Epidermal melanocyte (primary cell): Measurements from ENCODE around the gene PCGF3.

Experiments used
- DNase-seq: peaks from one replicate; pipeline ENCODE4 v3.0.0; 2011; ENCODE audit warnings: low spot score; ENCODE audit not compliant: insufficient read length

Gene PCGF3

GRCh38 chr4:705278-706082 lies at the start of gene PCGF3:
TSS of gene PCGF3 (plus strand) at chr4:705832. CDS start at chr4:733681, 27,849 bp downstream.
- peak; percentile 99 for DNase-seq

DNA sequence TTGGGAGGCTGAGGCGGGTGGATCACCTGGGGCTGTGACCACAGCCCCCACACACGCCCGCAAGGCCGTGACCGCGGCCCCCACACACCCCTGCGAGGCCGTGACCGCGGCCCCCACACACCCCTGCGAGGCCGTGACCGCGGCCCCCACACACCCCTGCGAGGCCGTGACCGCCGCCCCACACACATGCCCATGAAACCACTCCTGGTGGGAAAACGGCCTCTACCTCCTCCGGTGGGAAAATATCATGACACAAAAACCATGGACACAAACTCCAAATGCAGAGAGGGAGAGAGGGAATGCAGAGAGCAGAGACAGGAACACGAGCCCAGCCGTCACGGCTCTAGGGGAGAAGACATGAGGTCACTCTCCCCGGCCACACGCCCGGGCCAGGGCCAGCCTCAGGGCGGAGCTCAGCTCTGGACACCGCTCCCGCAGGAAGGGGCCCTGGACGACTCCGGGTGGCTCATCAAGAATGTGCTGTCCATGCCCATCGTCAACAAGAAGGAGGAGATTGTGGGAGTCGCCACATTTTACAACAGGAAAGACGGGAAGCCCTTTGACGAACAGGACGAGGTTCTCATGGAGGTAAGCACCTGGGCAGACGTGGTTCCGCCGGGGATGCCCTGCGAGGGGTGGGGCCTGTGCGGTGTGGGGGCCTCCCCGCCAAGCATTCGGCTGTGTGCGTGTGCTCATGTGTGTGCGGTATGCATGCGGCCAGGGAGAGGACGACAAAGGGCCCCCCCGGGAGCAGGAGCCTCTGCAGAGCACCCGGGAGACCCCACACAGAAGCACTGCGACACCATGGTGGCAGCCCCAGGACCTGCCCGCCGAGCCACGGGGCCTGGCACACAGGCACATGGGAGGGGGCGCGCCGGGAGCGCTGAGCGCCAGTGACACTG lies 48.9 kb upstream of the PCGF3 start:
- no peak for DNase-seq

GRCh38 chr4:657338-657833 lies 48.2 kb upstream of the PCGF3 start:
- DNase-seq = no peak

GRCh38 chr4:657834-658667 lies 47.6 kb upstream of the PCGF3 start:
- DNase-seq = no peak

DNA sequence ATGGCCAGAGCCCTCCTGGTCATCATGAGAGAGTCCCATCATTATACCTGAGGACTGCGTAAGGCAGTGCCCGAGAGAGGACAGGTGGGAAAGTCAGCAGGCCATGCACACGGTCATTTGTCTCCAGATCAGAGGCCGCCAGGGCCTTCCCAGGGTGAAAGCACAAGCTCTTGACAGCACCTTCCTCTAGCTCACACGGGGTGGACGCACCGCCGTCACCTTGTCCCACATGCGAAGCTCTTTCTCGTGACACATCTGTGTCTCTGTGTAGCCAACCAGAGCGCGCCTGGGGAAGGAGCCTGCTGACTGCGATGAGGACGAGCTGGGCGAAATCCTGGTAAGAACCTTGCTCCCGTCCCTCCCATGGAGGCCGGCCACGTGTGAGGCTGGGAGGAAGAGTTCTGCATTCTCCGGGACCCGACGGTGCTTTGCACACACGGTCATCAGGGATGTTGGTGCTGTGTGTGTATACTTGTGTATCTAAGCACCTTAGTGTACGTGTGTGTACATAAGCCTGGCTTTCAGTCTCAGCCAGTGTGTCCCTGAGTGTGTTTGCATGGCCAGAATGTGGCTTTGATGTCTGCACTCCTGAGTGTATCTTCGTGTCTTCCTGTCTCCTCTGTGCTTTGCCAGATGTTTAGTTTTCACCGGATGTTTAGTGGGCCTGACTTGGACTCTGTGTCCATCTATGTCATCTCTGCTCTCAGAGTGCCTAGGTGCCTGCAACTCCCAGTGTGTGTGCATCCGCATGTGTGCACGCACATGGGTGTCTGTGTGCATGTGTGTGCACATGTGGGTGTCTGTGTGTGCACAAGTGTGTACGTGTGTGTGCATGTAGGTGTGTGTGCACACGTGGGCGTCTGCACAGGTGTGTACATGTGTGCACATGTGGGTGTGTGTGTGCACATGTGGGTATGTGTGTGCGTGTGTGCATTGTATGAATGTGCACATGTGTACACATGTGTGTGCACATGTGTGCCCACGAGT lies 46.7 kb upstream of the PCGF3 start:
- no peak for DNase-seq

DNA sequence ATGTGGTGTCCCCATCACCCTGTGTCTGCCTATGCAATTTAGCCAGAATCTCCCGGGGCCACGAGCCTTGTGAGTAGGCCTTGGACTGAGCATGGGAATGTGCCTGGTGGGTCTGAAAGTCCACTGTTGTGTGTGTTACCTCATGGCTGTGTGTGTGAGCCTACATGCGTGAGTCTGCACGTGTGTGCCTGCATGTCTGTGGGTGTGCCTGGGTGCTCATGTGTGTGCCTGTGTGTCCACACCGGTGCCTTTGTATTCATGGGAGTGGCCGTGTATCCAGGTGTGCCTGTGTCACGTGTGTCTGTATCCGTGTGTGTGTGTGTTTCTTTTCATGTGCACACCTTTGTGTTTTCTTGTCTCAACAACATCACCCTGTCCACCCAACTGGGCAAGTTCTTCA lies 45.8 kb upstream of the PCGF3 start:
- no peak for DNase-seq

DNA sequence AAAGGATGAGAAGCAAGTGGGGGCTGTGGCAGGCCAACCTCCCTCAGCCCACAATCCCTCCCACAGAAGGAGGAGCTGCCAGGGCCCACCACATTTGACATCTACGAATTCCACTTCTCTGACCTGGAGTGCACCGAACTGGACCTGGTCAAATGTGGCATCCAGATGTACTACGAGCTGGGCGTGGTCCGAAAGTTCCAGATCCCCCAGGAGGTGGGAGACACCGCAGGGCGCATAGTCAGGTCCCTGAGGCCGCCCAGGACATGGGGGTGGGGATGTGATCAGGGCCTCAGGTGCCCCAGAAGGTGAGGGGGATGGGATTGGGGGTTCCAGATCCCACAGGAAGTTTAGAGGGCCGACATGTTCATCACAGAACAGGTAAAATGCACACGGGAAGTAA lies 45.2 kb upstream of the PCGF3 start:
- DNase-seq = no peak

GRCh38 chr4:661231-661630 lies 44.4 kb upstream of the PCGF3 start:
- DNase-seq = no peak

DNA sequence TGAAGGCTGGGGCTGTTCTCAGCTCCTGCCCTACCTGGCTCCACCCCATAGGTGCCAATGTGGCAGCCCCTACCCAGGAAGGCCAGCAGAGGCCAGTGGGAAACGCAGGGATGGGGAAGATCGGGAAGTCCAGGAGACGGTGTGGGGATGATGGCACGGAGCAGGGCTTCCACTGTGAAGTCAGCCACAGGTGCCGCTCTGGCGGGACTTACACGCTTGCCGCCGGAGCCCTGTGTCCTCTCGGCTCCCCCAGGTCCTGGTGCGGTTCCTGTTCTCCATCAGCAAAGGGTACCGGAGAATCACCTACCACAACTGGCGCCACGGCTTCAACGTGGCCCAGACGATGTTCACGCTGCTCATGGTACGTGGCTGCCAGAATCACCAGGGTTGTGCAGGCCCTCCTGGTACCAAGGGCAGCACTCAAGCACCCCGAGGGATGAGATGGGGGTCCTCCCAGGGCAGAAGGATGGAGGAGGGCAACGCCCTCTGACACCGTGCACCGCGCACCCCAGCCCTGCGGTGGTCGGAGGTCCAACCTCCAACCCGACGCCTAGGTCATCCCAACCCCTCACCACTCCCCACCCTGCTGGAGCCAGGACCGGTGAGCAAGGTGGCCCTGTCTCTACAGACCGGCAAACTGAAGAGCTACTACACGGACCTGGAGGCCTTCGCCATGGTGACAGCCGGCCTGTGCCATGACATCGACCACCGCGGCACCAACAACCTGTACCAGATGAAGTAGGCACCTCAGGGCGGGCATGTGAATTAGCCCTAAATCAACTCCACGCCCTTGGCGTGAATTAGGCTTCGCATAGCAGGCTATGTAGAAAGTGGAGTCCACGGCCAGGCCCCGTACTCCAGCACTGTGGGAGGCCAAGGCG lies 43.5 kb upstream of the PCGF3 start:
- DNase-seq = no peak

- no peak for DNase-seq
These were observed 42.6 kb upstream of the PCGF3 start for GRCh38 chr4:663046-663437.

DNA sequence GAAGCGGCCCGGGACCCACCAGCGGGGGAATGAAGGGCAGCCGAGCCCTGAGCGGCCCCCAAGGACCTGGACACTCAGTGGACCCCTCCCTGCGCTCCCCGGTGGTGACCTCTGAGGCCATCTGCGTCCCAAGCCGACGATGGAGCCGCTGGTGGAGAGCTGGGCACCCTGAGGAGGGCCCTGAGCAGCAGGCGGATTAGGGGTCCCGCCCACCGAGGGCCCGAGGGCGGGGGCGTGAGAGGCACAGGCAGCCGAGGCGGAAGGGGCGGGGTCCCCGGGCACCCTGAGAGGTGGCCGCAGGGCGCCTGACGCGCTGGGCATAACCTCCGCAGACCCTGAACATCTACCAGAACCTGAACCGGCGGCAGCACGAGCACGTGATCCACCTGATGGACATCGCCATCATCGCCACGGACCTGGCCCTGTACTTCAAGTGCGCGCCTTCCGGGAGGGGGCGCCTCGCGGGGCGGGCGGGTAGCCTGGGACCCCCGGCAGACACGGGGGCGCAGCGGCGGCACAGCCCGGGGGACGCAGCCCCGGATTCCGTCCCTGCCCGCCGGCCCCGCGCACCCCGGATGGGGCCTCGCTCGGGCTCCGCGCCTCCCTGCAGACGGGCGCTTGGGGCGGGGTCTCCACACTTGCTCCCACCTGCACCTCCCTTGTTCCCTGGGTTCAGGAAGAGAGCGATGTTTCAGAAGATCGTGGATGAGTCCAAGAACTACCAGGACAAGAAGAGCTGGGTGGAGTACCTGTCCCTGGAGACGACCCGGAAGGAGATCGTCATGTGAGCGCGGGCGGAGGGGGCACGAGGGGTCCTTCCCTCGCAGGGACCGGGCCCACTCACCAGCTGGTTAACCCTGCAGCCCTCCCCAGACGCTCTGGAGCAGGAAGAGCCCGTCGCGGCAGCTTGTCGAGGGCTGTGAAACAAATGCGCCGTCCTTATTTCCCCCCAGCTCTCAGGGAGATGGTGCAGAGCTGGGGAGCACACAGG lies 41.9 kb upstream of the PCGF3 start:
- DNase-seq = no peak

DNA sequence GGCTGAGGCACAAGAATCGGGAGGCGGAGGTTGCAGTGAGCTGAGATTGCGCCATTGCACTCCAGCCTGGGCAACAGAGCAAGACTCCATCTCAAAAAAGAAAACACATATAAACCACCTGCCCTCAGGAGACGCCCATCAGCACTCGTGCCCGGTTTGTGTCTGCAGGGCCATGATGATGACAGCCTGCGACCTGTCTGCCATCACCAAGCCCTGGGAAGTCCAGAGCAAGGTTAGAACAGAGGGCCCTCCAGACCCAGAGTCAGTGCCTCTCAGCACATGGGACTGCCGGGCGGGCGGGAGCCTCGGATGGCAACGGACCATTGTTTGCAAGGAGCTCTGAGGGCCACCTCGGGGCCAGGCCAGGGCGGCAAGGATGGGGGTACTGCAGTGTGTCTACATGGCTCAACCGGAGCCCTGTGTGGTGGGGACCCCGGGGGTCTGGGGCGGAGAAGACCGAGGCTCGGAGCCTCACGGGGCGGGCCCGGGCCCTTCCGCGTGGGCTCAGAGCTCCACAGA lies 40.9 kb upstream of the PCGF3 start:
- no peak for DNase-seq

DNA sequence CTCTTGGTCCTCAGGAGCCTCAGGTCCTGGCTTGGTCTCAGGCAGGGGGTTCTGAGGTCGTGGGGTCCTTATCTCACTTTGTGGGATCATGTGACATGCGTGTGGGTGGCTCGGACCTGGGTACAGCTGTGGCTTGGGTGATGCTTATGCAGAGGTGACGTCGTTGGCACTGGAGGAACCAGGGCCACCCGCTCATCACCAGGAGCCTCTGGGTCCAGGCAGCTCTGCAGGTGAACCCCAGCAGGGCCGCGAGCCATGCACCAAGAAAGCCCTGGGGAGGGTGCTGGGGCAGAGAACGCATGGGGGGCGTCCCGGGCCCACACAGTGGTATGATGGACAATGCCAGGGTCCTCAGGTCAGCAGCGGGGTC lies 40.3 kb upstream of the PCGF3 start:
- DNase-seq = no peak

DNA sequence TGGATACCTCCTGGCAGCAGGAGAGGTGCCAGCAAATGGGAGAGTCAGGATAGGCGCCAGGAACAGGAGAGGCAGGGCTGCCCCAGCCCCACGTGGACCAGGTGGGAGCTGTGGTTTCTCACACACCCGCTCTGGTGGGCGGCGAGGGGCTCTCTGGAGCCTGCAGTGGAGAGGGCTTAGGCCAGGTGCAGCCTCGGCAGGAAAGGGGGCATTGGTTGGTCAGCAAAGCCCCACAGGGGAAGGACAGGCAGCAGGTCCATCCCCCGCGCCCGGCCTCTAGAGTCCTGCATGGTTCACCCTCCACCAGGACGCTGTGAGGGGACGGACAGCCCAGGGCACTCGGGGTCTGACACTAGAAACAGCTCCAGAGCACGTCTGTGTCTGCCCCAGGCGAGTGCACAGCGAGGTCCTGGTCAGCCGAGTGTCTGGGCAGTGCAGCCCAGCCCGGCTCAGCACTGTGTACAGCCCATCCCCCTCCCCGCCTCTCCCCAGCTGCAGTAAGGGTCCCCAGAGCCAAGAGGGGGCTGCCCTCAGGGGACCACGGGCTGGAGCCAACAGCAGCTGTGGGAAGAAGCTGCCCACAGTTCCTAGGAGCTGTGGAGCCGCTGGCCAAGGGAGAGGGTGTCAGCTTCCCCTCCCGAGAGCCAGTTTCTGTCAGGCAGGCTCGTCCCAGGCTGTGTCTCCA lies 39.7 kb upstream of the PCGF3 start:
- no peak for DNase-seq

DNA sequence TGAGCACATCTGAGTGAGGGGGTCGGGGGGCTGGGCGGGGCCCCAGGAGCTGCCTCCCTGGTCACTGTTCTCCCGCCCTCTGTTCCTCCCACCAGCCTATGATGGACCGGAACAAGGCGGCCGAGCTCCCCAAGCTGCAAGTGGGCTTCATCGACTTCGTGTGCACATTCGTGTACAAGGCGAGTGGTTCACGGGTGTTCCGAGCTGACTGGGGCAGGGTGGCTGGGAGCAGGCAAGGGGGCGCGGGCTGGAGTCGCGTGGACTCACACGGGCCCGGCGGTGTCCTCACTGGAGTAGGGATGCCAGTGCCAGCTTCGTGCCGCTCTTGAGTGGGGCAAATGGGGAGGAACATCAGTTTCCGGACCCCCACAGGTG lies 39.2 kb upstream of the PCGF3 start:
- DNase-seq = no peak

GRCh38 chr4:666822-667544 lies 38.6 kb upstream of the PCGF3 start:
- DNase-seq = no peak

- no peak for DNase-seq
These were observed 38.1 kb upstream of the PCGF3 start for GRCh38 chr4:667545-667925.
